ENCODE measurements around the gene DIS3L2. TPM values are rescaled to one million over a fixed set of nuclear protein-coding genes. Genes with fewer than 3 reads are reported as not detected.

Gene DIS3L2
- total and polyA plus RNA-seq, 2 of the 8 experiments (the other 6 are each of a cell fraction or from before 2014, with no cell fraction given): 11.5 to 21.6 TPM

GRCh38 chr2:232318169-232318855 is 356.8 kb downstream of the DIS3L2 start:
- H2BK12ac ChIP-seq (ENCODE audit: low read depth, low read length): no peak overlapping the region
- H2BK120ac ChIP-seq (replicated peaks; ENCODE audit: low read depth, low read length): no peak overlapping the region
- WGBS, 2 experiments (ENCODE audit: extremely low coverage in 1 of 2, insufficient coverage in 1 of 2, insufficient read length in 1 of 2, insufficient replicate concordance in 2 of 2, low coverage in 1 of 2, low lambda C conversion rate in 2 of 2, missing lambda C conversion rate in 1 of 2): 85% methylated on average over 12 of the region's 12 CpGs; no CpG with 5 or more reads in 1 of the 2 experiments
- DNase-seq (ENCODE audit: low read depth in 1 of 2, low spot score in 2 of 2) (no peak), FAIRE-seq (no peak)
- H3K27ac ChIP-seq (ENCODE audit: low read depth, low read length): no peak overlapping the region
- H4K91ac ChIP-seq (replicated peaks; ENCODE audit: insufficient read length, low read length): no peak overlapping the region
- H2AFZ ChIP-seq (ENCODE audit: low read length): no peak overlapping the region
- no peaks in the 10 kb centered on the region for H3K79me2 ChIP-seq (ENCODE audit: control insufficient read depth in 1 of 2, insufficient read depth in 2 of 2, low read length in 2 of 2)
- no peaks in the 10 kb centered on the region for H3K36me3 ChIP-seq (ENCODE audit: control insufficient read depth in 2 of 4, insufficient read depth in 4 of 4, low read length in 3 of 4)
- H4K5ac ChIP-seq (ENCODE audit: insufficient read length, low read depth, low read length): no peak overlapping the region
- H3K56ac ChIP-seq (replicated peaks; ENCODE audit: insufficient read length, low read depth, low read length): no peak overlapping the region
- H4K8ac ChIP-seq (ENCODE audit: extremely low read depth, insufficient read depth, low read length): no peak overlapping the region
- ChIA-PET CTCF (ENCODE audit: partially characterized antibody) (no interaction called here), POLR2A (ENCODE audit: partially characterized antibody) (no interaction called here)
- no peak overlapping the region for H3K23ac ChIP-seq (ENCODE audit: insufficient read length)
- no peak overlapping the region for H3K9ac ChIP-seq (replicated peaks in 1 of 4; ENCODE audit: extremely low read depth in 1 of 4, low read depth in 3 of 4, low read length in 3 of 4)
- no peak overlapping the region for H3K4me2 ChIP-seq (ENCODE audit: insufficient read depth in 1 of 2, low read depth in 2 of 2, low read length in 2 of 2)
- H3K23me2 ChIP-seq (ENCODE audit: low read depth, low read length): no peaks in the 10 kb centered on the region
- no peak overlapping the region for H2BK5ac ChIP-seq (ENCODE audit: low read depth, low read length)
- no peak overlapping the region for H3K18ac ChIP-seq (ENCODE audit: extremely low read depth, low read length)
- peaks cover 0 to 2% (median 0%) of the 10 kb centered on the region in 4 experiments; a peak in 2 of 7 replicates for H3K4me1 ChIP-seq (replicated peaks in 1 of 4; ENCODE audit: control insufficient read depth in 3 of 4, insufficient read depth in 4 of 4, low read length in 3 of 4)
- H4K20me1 ChIP-seq (replicated peaks in 1 of 2; ENCODE audit: control insufficient read depth in 1 of 2, insufficient read depth in 2 of 2, low read length in 2 of 2): peaks cover 0 to 2% of the 10 kb centered on the region in 2 experiments
- no peak overlapping the region for H3K4me3 ChIP-seq (ENCODE audit: extremely low read depth in 1 of 4, insufficient read depth in 2 of 4, low read depth in 3 of 4, low read length in 4 of 4)
- H2AK5ac ChIP-seq (ENCODE audit: low read depth, low read length): no peak overlapping the region
- peaks cover 3 to 7% of the 10 kb centered on the region in 2 experiments; a peak in 3 of 4 replicates for H3K9me3 ChIP-seq (ENCODE audit: insufficient read depth in 2 of 2, low read depth in 1 of 2, low read length in 1 of 2)
- H3K27me3 ChIP-seq (replicated peaks in 1 of 4; ENCODE audit: control insufficient read depth in 3 of 4, extremely low read depth in 1 of 4, insufficient read depth in 3 of 4, low read length in 3 of 4): no peaks in the 10 kb centered on the region
- H3K14ac ChIP-seq (ENCODE audit: insufficient read length): no peak overlapping the region
- 0 out of 2 replicates have a peak, but pooled peaks cover 2% of the 10 kb centered on the region for H3K79me1 ChIP-seq (ENCODE audit: low read depth, low read length)
- H3K4ac ChIP-seq (replicated peaks; ENCODE audit: insufficient read length, low read depth, low read length): no peak overlapping the region
- no peak overlapping the region for H2BK15ac ChIP-seq (ENCODE audit: low read length)
- no peak overlapping the region for H2BK20ac ChIP-seq (ENCODE audit: low read length)
- TF ChIP-seq, protein P1, sequence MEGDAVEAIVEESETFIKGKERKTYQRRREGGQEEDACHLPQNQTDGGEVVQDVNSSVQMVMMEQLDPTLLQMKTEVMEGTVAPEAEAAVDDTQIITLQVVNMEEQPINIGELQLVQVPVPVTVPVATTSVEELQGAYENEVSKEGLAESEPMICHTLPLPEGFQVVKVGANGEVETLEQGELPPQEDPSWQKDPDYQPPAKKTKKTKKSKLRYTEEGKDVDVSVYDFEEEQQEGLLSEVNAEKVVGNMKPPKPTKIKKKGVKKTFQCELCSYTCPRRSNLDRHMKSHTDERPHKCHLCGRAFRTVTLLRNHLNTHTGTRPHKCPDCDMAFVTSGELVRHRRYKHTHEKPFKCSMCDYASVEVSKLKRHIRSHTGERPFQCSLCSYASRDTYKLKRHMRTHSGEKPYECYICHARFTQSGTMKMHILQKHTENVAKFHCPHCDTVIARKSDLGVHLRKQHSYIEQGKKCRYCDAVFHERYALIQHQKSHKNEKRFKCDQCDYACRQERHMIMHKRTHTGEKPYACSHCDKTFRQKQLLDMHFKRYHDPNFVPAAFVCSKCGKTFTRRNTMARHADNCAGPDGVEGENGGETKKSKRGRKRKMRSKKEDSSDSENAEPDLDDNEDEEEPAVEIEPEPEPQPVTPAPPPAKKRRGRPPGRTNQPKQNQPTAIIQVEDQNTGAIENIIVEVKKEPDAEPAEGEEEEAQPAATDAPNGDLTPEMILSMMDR (IDR thresholded peaks at IDR 0.05; ENCODE audit: control extremely low read depth in 1 of 3, insufficient read depth in 1 of 3, low read depth in 1 of 3, low read length in 3 of 3): no peak
- no peak for TF ChIP-seq EZH2 (IDR thresholded peaks at IDR 0.05; ENCODE audit: low read depth, low read length, severe bottlenecking)
- no peak for TF ChIP-seq GTF2F1 (IDR thresholded peaks at IDR 0.05; ENCODE audit: borderline replicate concordance, low read depth, low read length)
- TF ChIP-seq SUZ12 (IDR thresholded peaks at IDR 0.05; ENCODE audit: low read length): no peak
- TF ChIP-seq TAF7 (optimal IDR thresholded peaks at IDR 0.05; ENCODE audit: borderline replicate concordance, low read depth, low read length): no peak
- TF ChIP-seq CREB1 (IDR thresholded peaks at IDR 0.05): no peak
- TF ChIP-seq CBX8 (IDR thresholded peaks at IDR 0.05; ENCODE audit: borderline replicate concordance, low read depth, low read length): no peak
- no peak for TF ChIP-seq RAD21 (IDR thresholded peaks at IDR 0.05 in 1 of 2, conservative IDR thresholded peaks at IDR 0.05 in 1 of 2; ENCODE audit: low read depth in 2 of 2, low read length in 2 of 2)
- no peak for TF ChIP-seq CHD1 (IDR thresholded peaks at IDR 0.05; ENCODE audit: low read depth, low read length)

Data from H1 (cell line).